ENCODE data around the gene ZNF747. TPM values are rescaled to one million over a fixed set of nuclear protein-coding genes. Genes with fewer than 3 reads are reported as not detected.

The ZNF747 gene
- total RNA-seq, 1 experiment from 2014 or later: 10.6 TPM

- no peak for DNase-seq (ENCODE audit: low spot score)
- ChIA-PET POLR2A (ENCODE audit: low non-redundant PET) (no interaction called here), CTCF (no interaction called here)
- TF ChIP-seq CTCF (conservative IDR thresholded peaks at IDR 0.05; ENCODE audit: low read depth, low read length): no peak
- no peak for TF ChIP-seq EZH2 (IDR thresholded peaks at IDR 0.05; ENCODE audit: borderline replicate concordance, low read depth, low read length, poor library complexity, severe bottlenecking)
- Histone ChIP-seq H3K4me3 (ENCODE audit: low read depth, low read length, poor library complexity, severe bottlenecking) (no peak overlapping the region), H3K4me1 (ENCODE audit: insufficient read depth, low read length, poor library complexity, severe bottlenecking) (no peaks in the 10 kb centered on the region), H3K36me3 (ENCODE audit: insufficient read depth, low read length, poor library complexity, severe bottlenecking) (no peaks in the 10 kb centered on the region), H3K27me3 (replicated peaks; ENCODE audit: insufficient read depth, low read depth, low read length, poor library complexity) (no peaks in the 10 kb centered on the region), H3K27ac (ENCODE audit: low read depth, low read length, poor library complexity, severe bottlenecking) (no peak overlapping the region), H3K9me3 (ENCODE audit: low read depth, low read length, poor library complexity, severe bottlenecking) (no peaks in the 10 kb centered on the region)
- BruUV-seq (replicated peaks): no TSS peak
- intact Hi-C loops (cut with micrococcal nuclease; ENCODE audit: unreplicated experiment): no loop called here
Observed at GRCh38 chr16:30518552-30518951, 16.1 kb downstream of the ZNF747 start.

GRCh38 chr16:30515275-30515674 is 19.4 kb downstream of the ZNF747 start:
- no TSS peak for BruUV-seq (replicated peaks)
- CTCF ChIA-PET: interaction anchor here (0.6 kb wide), 1 partner anchor 23 kb away, joined by 3 read pairs; no protein-coding TSS in a partner anchor

GRCh38 chr16:30511509-30511908 is 23.1 kb downstream of the ZNF747 start:
- H3K27me3 ChIP-seq (replicated peaks; ENCODE audit: insufficient read depth, low read depth, low read length, poor library complexity): no peaks in the 10 kb centered on the region
- no peaks in the 10 kb centered on the region for H3K4me1 ChIP-seq (ENCODE audit: insufficient read depth, low read length, poor library complexity, severe bottlenecking)
- BruUV-seq (replicated peaks): no TSS peak
- intact Hi-C loops (cut with micrococcal nuclease; ENCODE audit: unreplicated experiment): no loop called here
- DNase-seq (ENCODE audit: low spot score): no peak
- H3K36me3 ChIP-seq (ENCODE audit: insufficient read depth, low read length, poor library complexity, severe bottlenecking): no peaks in the 10 kb centered on the region
- H3K27ac ChIP-seq (ENCODE audit: low read depth, low read length, poor library complexity, severe bottlenecking): no peak overlapping the region
- H3K9me3 ChIP-seq (ENCODE audit: low read depth, low read length, poor library complexity, severe bottlenecking): no peaks in the 10 kb centered on the region
- no peak overlapping the region for H3K4me3 ChIP-seq (ENCODE audit: low read depth, low read length, poor library complexity, severe bottlenecking)
- TF ChIP-seq CTCF (conservative IDR thresholded peaks at IDR 0.05; ENCODE audit: low read depth, low read length) (no peak), EZH2 (IDR thresholded peaks at IDR 0.05; ENCODE audit: borderline replicate concordance, low read depth, low read length, poor library complexity, severe bottlenecking) (no peak)
- POLR2A ChIA-PET (ENCODE audit: low non-redundant PET): no interaction called here
- CTCF ChIA-PET: interaction anchor here (0.5 kb wide), 1 partner anchor 13 kb away, joined by 4 read pairs; no protein-coding TSS in a partner anchor

More at GRCh38 chr16:30515275-30515674, 19.4 kb downstream of the ZNF747 start:
- Histone ChIP-seq H3K4me1 (ENCODE audit: insufficient read depth, low read length, poor library complexity, severe bottlenecking) (no peaks in the 10 kb centered on the region), H3K27ac (ENCODE audit: low read depth, low read length, poor library complexity, severe bottlenecking) (no peak overlapping the region), H3K9me3 (ENCODE audit: low read depth, low read length, poor library complexity, severe bottlenecking) (no peaks in the 10 kb centered on the region), H3K27me3 (replicated peaks; ENCODE audit: insufficient read depth, low read depth, low read length, poor library complexity) (no peaks in the 10 kb centered on the region), H3K4me3 (ENCODE audit: low read depth, low read length, poor library complexity, severe bottlenecking) (no peak overlapping the region), H3K36me3 (ENCODE audit: insufficient read depth, low read length, poor library complexity, severe bottlenecking) (no peaks in the 10 kb centered on the region)
- POLR2A ChIA-PET (ENCODE audit: low non-redundant PET): no interaction called here
- DNase-seq (ENCODE audit: low spot score): no peak
- TF ChIP-seq EZH2 (IDR thresholded peaks at IDR 0.05; ENCODE audit: borderline replicate concordance, low read depth, low read length, poor library complexity, severe bottlenecking) (no peak), CTCF (conservative IDR thresholded peaks at IDR 0.05; ENCODE audit: low read depth, low read length) (no peak)
- intact Hi-C loops (cut with micrococcal nuclease; ENCODE audit: unreplicated experiment): no loop called here

All from A673 (cell line).